ENCODE results near the gene PCDHGA3. TPM values are rescaled to one million over a fixed set of nuclear protein-coding genes. Genes with fewer than 3 reads are reported as not detected.

The PCDHGA3 gene
- total RNA-seq, 2 donors from 2014 or later, result 4.3 TPM; not detected in 1

GRCh38 chr5:141349917-141350619, 6.4 kb downstream of the PCDHGA3 start, which contains the start of gene PCDHGB1:
Gene PCDHGB1 (plus strand): TSS chr5:141350099. CDS start chr5:141350261, 162 bp downstream.
- 80 to 85% methylated on average over 24 to 29 of the region's 29 CpGs for WGBS, 2 experiments (ENCODE audit: insufficient coverage in 1 of 2, insufficient read length in 1 of 2)
- Mint-ChIP-seq H3K4me1 (no peaks in the 10 kb centered on the region), H3K27me3 (ENCODE audit: insufficient read depth) (peaks cover 1% of the 10 kb centered on the region), H3K9me3 (peaks cover 57% of the 10 kb centered on the region), H3K27ac (no peak within 1 kb of the TSS), H3K4me3 (peak within 1 kb of the TSS; percentile 57), H3K36me3 (ENCODE audit: low read depth) (peaks cover 56% of the 10 kb centered on the region)
- Histone ChIP-seq H3K27me3 (ENCODE audit: control insufficient read depth, insufficient read depth, low read length, poor library complexity, severe bottlenecking) (no peaks in the 10 kb centered on the region), H3K9ac (ENCODE audit: extremely low read depth, low read length, poor library complexity, severe bottlenecking) (no peak within 1 kb of the TSS), H3K9me3 (ENCODE audit: control insufficient read depth, low read length) (peaks cover 72% of the 10 kb centered on the region), H3K36me3 (ENCODE audit: control insufficient read depth, insufficient read depth, low read length) (no peaks in the 10 kb centered on the region), H3K4me1 (ENCODE audit: control insufficient read depth, insufficient read depth, low read length) (no peaks in the 10 kb centered on the region), H3K27ac (ENCODE audit: low read depth, low read length) (no peak within 1 kb of the TSS), H3K4me3 (ENCODE audit: low read length) (peak within 1 kb of the TSS; percentile 4)
- peak; percentile 89 for DNase-seq
- peak; percentile 84 for TF ChIP-seq CTCF (conservative IDR thresholded peaks at IDR 0.05)

- peaks cover 79% of the 10 kb centered on the region for H3K9me3 ChIP-seq (ENCODE audit: control insufficient read depth, low read length)
These were observed 8.0 kb downstream of the PCDHGA3 start for GRCh38 chr5:141351591-141351990.

GRCh38 chr5:141354900-141355469, 11.4 kb downstream of the PCDHGA3 start, which contains the start of gene PCDHGA4:
Gene PCDHGA4 (plus strand): TSS chr5:141355021. CDS start chr5:141355108, 87 bp downstream.
- Mint-ChIP-seq H3K9me3 (peaks cover 68% of the 10 kb centered on the region), H3K27me3 (ENCODE audit: insufficient read depth) (peaks cover 1% of the 10 kb centered on the region), H3K36me3 (ENCODE audit: low read depth) (peaks cover 57% of the 10 kb centered on the region), H3K27ac (no peak within 1 kb of the TSS), H3K4me1 (no peaks in the 10 kb centered on the region), H3K4me3 (no peak within 1 kb of the TSS)
- no peaks in the 10 kb centered on the region for H3K4me1 ChIP-seq (ENCODE audit: control insufficient read depth, insufficient read depth, low read length)
- no peak for DNase-seq
- 94 to 96% methylated on average over 28 to 29 of the region's 29 CpGs for WGBS, 2 experiments (ENCODE audit: insufficient coverage in 1 of 2, insufficient read length in 1 of 2)
- no peak within 1 kb of the TSS for H3K27ac ChIP-seq (ENCODE audit: low read depth, low read length)
- peaks cover 66% of the 10 kb centered on the region for H3K9me3 ChIP-seq (ENCODE audit: control insufficient read depth, low read length)
- TF ChIP-seq CTCF (conservative IDR thresholded peaks at IDR 0.05), result peak; percentile 68
- no peak within 1 kb of the TSS for H3K4me3 ChIP-seq (ENCODE audit: low read length)
- no peaks in the 10 kb centered on the region for H3K36me3 ChIP-seq (ENCODE audit: control insufficient read depth, insufficient read depth, low read length)
- no peak within 1 kb of the TSS for H3K9ac ChIP-seq (ENCODE audit: extremely low read depth, low read length, poor library complexity, severe bottlenecking)
- no peaks in the 10 kb centered on the region for H3K27me3 ChIP-seq (ENCODE audit: control insufficient read depth, insufficient read depth, low read length, poor library complexity, severe bottlenecking)

More at GRCh38 chr5:141351591-141351990, 8.0 kb downstream of the PCDHGA3 start:
- Mint-ChIP-seq H3K27ac (no peak overlapping the region), H3K9me3 (peaks cover 59% of the 10 kb centered on the region), H3K27me3 (ENCODE audit: insufficient read depth) (peaks cover 1% of the 10 kb centered on the region), H3K4me1 (no peaks in the 10 kb centered on the region), H3K36me3 (ENCODE audit: low read depth) (peaks cover 60% of the 10 kb centered on the region), H3K4me3 (no peak overlapping the region)
- Histone ChIP-seq H3K4me3 (ENCODE audit: low read length) (no peak overlapping the region), H3K27ac (ENCODE audit: low read depth, low read length) (no peak overlapping the region), H3K4me1 (ENCODE audit: control insufficient read depth, insufficient read depth, low read length) (no peaks in the 10 kb centered on the region), H3K9ac (ENCODE audit: extremely low read depth, low read length, poor library complexity, severe bottlenecking) (no peak overlapping the region), H3K27me3 (ENCODE audit: control insufficient read depth, insufficient read depth, low read length, poor library complexity, severe bottlenecking) (no peaks in the 10 kb centered on the region), H3K36me3 (ENCODE audit: control insufficient read depth, insufficient read depth, low read length) (no peaks in the 10 kb centered on the region)
- TF ChIP-seq CTCF (conservative IDR thresholded peaks at IDR 0.05), result no peak
- WGBS, 2 experiments (ENCODE audit: insufficient coverage in 1 of 2, insufficient read length in 1 of 2), result 95 to 98% methylated on average over 21 to 28 of the region's 36 CpGs
- DNase-seq, result no peak

All from endodermal cell (in vitro differentiated cells).